Measurements from ENCODE around the gene HM13.

DNA sequence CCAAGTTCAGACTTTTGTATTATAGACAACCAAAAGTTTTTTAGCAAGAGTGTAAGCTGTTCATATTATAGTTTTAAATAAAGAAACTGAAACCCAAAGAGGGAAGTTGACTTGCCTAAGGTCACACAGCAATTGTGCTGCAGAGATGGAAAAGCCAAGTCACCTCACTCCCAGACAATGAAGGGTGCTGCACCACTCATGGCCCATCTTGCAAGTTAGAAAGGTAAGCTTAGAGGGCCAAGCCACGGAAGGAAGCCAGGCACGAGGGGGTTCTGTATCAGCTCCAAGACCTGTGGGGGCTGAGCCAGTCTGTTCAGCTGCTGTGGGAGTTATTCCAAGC, 40.2 kb upstream of the HM13 start:
- TF ChIP-seq ZMAT4 (CRISPR knock-in tag; IDR thresholded peaks at IDR 0.05) (no peak), ETV6 (CRISPR knock-in tag; IDR thresholded peaks at IDR 0.05) (no peak), USF2 (CRISPR knock-in tag; IDR thresholded peaks at IDR 0.05) (no peak), ZNF423 (CRISPR knock-in tag; IDR thresholded peaks at IDR 0.05) (no peak), ZNF121 (CRISPR knock-in tag; IDR thresholded peaks at IDR 0.05) (no peak), NR3C1 (CRISPR knock-in tag; conservative IDR thresholded peaks at IDR 0.05; ENCODE audit: low read depth) (no peak), MYBL2 (CRISPR knock-in tag; IDR thresholded peaks at IDR 0.05) (no peak), MAX (CRISPR knock-in tag; IDR thresholded peaks at IDR 0.05) (no peak)
- TF ChIP-seq, protein P1, sequence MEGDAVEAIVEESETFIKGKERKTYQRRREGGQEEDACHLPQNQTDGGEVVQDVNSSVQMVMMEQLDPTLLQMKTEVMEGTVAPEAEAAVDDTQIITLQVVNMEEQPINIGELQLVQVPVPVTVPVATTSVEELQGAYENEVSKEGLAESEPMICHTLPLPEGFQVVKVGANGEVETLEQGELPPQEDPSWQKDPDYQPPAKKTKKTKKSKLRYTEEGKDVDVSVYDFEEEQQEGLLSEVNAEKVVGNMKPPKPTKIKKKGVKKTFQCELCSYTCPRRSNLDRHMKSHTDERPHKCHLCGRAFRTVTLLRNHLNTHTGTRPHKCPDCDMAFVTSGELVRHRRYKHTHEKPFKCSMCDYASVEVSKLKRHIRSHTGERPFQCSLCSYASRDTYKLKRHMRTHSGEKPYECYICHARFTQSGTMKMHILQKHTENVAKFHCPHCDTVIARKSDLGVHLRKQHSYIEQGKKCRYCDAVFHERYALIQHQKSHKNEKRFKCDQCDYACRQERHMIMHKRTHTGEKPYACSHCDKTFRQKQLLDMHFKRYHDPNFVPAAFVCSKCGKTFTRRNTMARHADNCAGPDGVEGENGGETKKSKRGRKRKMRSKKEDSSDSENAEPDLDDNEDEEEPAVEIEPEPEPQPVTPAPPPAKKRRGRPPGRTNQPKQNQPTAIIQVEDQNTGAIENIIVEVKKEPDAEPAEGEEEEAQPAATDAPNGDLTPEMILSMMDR (IDR thresholded peaks at IDR 0.05): no peak

Data from WTC11 (cell line).